Neural cell (in vitro differentiated cells): ENCODE measurements around the gene SARNP.

ENCODE experiments used
- CTCF ChIP-seq: fragments of 450-650 bp; IDR thresholded peaks from 2 replicates; pipeline ENCODE4 v1.5.1; 2014; ENCODE audit warnings: antibody characterized with exemption, mild to moderate bottlenecking, moderate library complexity; ENCODE audit not compliant: poor library complexity, severe bottlenecking
- EP300 ChIP-seq: fragments of 450-650 bp; conservative IDR thresholded peaks from 2 replicates; pipeline ENCODE4 v1.6.1; 2014; ENCODE audit warnings: antibody characterized with exemption, mild to moderate bottlenecking, moderate library complexity; ENCODE audit not compliant: poor library complexity, severe bottlenecking
- EZH2 ChIP-seq: fragments of 200-600, 300-800 bp; shearing (Covaris generic), sonication (generic); IDR thresholded peaks from 2 replicates; pipeline ENCODE4 v1.6.1; 2014; ENCODE audit warnings: antibody characterized with exemption, low read length, borderline replicate concordance, mild to moderate bottlenecking; ENCODE audit not compliant: insufficient read depth, poor library complexity, severe bottlenecking
- MXI1 ChIP-seq: fragments of 450-650 bp; conservative IDR thresholded peaks from 2 replicates; pipeline ENCODE4 v1.6.1; 2014; ENCODE audit warnings: antibody characterized with exemption, mild to moderate bottlenecking; ENCODE audit not compliant: poor library complexity, severe bottlenecking
- POLR2AphosphoS5 ChIP-seq: IDR thresholded peaks from 2 replicates; pipeline ENCODE4 v1.6.1; 2012
- RAD21 ChIP-seq: fragments of 450-650 bp; conservative IDR thresholded peaks from 2 replicates; pipeline ENCODE4 v1.6.1; 2014; ENCODE audit warnings: antibody characterized with exemption, mild to moderate bottlenecking, moderate library complexity
- REST ChIP-seq: IDR thresholded peaks from 2 replicates; pipeline ENCODE4 v1.6.1; 2012; ENCODE audit warnings: borderline replicate concordance
- SMC3 ChIP-seq: fragments of 450-650 bp; conservative IDR thresholded peaks from 2 replicates; pipeline ENCODE4 v1.6.1; 2014; ENCODE audit warnings: antibody characterized with exemption, mild to moderate bottlenecking, moderate library complexity; ENCODE audit not compliant: poor library complexity
- TAF1 ChIP-seq: IDR thresholded peaks from 2 replicates; pipeline ENCODE4 v1.6.1; 2012; ENCODE audit warnings: low read depth

GRCh38 chr12:55831447-55831815, 13.9 kb upstream of the SARNP start:
- no peak for TF ChIP-seq CTCF
- no peak for TF ChIP-seq MXI1
- no peak for TF ChIP-seq EP300
- TF ChIP-seq RAD21, result no peak
- TF ChIP-seq REST, result no peak
- TF ChIP-seq EZH2, result no peak
- TF ChIP-seq POLR2AphosphoS5, result no peak
- no peak for TF ChIP-seq TAF1
- TF ChIP-seq SMC3, result no peak
